Activated T-cell treated with anti-CD3 and anti-CD28 coated beads for 24 hours (primary cell): ENCODE measurements around the gene ELOVL5.
"Not testable (repeated sequence)": the region's sequence is repeated elsewhere in the genome, so short reads cannot be mapped to it uniquely, and the experiment has no call there.

Source experiments
- DNase-seq: peaks from one replicate; pipeline ENCODE4 v3.0.0-alpha.2; 2020; ENCODE audit warnings: low read depth

The ELOVL5 gene

DNA sequence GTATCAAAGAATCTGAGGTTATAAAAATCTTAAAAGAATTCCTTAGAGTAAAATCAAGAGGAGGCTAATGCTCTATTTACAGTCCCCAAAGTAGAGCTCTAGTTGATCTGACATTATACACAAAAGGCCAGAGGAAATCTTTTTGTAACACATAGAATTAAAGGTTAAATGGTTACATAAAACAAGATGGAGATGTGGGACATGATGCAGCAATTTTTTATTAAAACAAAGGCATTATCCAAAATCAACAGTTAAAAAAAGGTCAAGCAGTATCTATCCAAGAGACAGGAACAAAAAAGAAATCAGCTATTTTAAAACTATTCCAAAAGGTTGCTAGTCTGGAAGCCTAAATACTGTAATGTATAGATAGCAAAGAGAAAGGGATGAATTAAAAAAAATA is 20.4 kb downstream of the ELOVL5 start:
- no peak for DNase-seq

DNA sequence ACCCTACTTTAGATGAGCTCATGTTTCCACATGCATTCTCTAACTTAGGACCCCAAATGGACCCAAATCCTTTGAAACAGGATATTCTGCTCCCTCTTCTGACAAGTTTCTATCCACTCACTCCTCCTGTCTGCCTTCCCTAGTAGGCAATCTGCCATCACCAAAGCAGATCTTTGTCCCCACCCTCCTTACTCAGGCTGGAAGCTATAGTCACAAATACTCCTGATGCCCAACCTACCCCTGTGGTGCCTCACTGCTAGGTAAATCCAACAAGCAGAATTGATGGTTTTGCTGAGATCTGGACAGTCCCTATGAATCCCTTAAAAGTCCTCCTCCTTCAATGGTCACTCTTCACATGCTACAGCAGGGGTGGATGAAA is 21.7 kb downstream of the ELOVL5 start:
- no peak for DNase-seq

GRCh38 chr6:53326372-53327016 is 22.3 kb downstream of the ELOVL5 start:
- DNase-seq, result no peak

DNA sequence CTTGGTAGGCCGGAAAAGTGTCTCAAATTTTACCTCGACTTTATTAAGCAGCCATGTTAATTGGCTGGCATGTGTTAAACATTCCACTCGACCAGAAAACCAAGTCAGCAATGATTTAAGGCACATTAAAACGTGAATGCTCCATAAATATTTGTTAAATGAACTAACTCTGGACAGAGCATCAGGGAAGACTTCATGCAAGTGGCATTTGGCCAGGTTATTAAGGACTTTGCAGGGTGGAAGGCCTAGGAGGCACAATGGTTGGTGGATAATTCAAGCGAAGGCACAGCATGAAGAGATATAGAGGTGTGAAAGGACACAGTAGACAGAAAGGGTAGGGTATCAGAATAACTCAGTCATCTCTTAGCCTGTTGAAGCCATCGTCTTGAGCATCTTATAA is 23.0 kb downstream of the ELOVL5 start:
- DNase-seq, result no peak

GRCh38 chr6:53322188-53323029 is 26.3 kb downstream of the ELOVL5 start:
- DNase-seq, result no peak

DNA sequence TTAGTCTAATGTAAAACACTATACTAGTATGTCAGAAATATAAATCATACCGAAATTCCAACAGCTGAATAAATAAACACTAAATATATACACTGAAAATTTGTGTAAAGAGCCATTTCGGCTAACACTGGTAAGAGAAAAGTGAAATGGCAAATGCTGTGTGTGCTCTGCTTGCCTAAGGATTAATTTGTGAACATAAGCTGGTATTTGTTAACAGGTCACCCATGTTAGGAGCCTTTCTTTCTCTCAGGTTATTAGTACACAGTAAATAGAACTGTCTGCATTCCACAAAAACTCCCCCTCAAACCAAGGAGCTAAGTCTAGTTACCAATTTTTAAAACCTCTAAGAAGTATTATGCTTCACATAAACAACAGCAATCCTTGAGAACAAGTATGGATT is 27.0 kb downstream of the ELOVL5 start:
- DNase-seq, result no peak

DNA sequence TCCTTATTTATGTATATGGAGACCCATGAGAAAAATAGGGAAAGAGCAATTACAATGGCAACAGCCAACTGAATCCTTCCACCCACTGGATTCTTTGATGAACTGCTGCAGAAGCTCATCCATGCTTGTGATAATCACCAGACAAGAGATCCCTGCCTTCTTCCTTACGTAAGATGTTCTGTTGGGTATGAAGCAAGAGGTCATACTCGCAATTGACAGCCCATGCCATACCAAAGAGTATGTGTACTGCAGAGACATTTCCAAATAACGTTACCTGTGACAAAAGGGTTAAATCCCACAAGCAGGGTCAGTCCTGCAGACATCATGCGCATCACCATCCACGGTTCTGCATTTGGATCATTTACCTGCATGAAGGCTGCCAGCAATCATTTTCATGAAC is 27.8 kb downstream of the ELOVL5 start:
- no peak for DNase-seq

DNA sequence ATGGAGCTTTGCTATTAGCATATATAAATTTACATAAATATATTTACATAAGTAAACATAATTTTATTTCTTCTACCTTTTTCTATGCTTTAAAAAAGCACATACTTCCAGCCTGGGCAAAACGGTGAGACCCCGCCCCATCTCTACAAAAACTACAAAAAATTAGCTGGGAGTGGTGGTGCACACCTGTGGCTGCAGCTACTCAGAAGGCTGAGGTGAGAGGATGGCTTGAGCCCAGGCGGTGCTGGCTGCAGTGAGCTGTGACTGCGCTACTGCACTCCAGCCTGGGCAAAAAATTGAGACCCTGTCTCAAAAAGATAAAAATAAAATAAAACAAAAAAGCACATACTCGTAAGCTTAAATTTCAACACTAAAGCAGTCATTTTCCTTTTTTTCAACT is 30.3 kb downstream of the ELOVL5 start:
- no peak for DNase-seq

DNA sequence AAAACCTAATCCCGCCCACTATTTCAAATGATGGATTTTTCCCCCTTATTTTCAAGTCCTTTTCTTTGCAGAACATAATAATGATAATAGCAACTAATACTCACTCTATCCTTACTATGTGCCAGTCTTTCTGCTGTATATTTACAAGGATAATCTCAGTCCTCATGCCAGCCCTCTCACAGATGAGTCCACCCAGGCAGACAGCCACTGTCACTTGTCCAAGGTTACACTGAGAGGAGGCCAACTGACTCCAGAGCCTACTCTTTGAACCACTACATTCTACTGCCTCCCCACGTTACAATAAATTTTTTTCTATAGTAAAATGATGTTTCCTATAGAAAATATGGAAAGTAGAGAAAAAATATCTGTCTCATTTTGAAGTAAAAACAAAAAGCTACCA is 30.9 kb downstream of the ELOVL5 start:
- no peak for DNase-seq

DNA sequence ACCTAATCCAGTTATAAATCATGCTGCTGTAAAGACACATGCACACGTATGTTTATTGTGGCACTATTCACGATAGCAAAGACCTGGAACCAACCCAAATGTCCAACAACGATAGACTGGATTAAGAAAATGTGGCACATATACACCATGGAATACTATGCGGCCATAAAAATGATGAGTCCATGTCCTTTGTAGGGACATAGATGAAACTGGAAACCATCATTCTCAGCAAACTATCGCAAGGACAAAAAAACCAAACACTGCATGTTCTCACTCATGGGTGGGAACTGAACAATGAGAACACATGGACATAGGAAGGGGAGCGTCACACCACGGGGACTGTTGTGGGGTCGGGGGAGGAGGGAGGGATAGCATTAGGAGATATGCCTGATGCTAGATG is 31.5 kb downstream of the ELOVL5 start:
- not testable (repeated sequence) for DNase-seq

DNA sequence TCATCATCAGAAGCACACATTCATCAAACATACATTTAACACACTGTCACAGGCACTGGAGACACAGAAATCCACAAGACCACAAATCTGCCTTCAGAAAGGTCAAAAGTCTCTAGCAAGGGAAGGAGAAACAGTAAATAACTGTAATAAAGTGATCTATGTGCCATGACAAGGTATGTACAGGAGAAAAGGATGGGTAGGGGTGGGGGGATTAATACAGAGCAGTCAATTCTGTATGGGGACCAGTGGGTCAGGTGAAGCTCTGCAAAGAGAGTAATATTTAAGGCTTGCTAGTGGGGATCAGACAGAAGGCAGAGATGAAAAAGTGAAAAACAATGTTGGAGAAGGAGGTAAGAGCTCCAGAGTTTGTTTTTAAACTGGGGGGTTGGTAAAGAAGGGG is 32.6 kb downstream of the ELOVL5 start:
- DNase-seq, result no peak

GRCh38 chr6:53315086-53315724 is 33.5 kb downstream of the ELOVL5 start:
- DNase-seq, result no peak

DNA sequence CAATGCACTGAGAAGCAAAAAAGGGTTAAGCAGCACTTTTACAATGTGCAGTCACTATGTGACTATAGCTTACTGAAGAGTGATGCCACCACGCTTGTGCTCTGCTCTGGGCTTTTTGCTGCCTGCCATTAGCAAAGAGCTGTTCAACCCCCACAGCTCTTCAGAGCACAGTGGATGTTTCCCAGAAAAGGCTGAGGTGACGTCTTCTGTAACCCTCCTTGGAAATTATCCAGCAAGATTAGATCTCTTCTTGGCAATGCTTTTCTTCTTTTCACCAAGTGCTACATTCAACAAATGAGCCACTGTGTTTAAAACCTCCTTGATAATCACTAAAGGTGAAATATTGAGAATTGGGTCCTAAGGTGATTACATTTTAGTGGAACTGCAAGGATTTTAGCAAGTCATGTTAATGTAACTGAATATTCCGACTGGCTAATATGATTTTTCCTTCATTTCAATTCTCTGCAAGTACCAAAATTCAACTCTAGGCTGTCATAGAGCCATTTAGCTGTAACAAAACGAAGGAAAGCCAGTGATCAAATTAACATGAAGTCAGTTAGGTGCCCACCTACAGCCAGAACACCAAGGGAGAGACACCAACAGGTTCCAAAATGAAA is 34.9 kb downstream of the ELOVL5 start:
- DNase-seq, result no peak

- DNase-seq, result no peak
These were observed 36.4 kb downstream of the ELOVL5 start for GRCh38 chr6:53312355-53312754.

- no peak for DNase-seq
These were observed 37.2 kb downstream of the ELOVL5 start for GRCh38 chr6:53311586-53311935.

DNA sequence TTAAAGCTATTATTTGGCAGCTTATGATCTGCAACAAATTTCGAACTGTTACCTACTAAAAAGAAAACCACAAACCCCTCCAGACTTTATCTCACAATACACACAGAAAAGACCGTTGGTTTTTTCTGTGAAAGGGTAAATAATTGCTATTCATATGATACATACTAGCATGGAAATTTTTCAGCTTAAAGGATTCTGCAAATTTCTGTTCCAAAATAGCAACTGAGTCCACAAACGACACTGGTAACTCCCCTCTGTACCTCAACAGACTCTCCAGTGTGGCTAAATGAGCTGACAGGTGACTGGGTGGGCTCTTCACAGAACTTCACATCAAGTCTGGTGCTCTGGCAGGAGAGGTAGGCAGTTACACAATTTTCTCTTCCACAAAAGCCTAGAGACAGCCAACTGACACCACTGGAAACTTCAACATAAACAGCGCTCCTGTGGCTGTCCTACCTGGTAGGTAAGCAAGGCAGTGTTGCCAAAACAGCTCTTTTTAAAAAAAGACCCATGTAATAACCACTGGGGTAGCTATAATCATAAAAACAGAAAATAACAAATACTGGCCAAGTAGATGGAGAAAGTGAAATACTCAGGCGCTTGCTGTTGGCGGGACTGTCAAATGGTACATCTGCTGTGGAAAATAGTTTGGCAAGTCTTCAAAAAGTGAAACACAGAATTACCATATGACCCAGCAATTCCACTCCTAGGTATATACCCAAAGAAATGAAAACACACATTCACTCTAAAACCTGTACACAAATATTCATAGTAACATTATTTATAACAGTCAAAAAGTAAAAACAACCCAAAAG is 37.8 kb downstream of the ELOVL5 start:
- DNase-seq, result no peak

DNA sequence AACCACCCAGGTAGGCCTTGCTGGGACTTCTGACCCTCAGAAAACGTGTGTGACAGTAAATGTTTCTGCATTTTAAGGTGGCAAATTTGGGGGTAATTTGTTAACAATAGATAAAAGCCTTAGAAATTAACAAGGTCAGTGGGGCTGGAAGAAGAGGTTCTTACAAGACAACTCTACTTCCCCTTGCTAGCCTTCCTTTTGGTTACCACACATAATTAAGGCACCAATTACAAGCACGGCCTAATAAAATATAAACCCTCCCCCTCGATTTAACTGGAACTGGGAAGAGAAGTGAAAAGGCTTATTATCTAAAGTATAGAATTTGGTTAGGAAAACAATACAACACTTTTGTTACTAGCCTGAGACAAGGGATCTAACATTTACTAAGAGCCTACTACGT is 38.8 kb downstream of the ELOVL5 start:
- DNase-seq, result no peak

- DNase-seq, result no peak
These were observed 39.5 kb downstream of the ELOVL5 start for GRCh38 chr6:53309059-53309900.

DNA sequence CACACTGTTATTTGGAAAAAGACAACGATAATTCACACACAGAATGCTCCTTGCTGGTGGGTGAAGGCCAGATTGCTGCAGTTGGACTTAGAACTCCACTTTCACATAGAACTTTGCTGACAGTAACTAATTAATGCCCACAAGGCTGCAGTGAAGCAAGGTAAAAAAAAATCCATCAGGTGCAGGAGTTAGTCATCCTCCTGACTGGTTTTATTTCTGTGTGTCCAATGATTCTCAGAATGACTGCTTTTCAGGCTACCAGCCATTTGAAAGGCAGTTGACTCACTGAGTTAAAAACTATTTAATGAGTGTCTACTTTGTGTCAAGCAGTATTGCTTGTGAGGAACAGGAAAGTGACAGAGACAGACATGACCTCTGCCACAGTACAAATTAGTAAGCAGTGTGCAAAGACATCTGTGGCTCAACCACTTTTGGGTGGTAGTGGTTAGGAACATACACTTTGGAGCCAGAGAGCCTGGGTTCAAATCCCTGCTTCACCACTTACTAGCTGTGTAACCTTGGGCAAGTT is 41.9 kb downstream of the ELOVL5 start:
- DNase-seq, result peak; percentile 17

- DNase-seq, result not testable (repeated sequence)
These were observed 42.5 kb downstream of the ELOVL5 start for GRCh38 chr6:53306217-53306616.

DNA sequence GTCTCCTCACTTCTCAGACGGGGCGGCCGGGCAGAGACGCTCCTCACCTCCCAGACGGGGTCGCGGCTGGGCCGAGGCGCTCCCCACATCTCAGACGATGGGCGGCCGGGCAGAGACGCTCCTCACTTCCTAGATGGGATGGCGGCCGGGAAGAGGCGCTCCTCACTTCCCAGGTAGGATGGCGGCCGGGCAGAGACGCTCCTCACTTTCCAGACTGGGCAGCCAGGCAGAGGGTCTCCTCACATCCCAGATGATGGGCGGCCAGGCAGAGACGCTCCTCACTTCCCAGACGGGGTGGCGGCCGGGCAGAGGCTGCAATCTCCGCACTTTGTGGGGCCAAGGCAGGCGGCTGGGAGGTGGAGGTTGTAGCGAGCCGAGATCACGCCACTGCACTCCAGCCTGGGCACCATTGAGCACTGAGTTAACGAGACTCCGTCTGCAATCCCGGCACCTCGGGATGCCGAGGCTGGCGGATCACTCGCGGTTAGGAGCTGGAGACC is 43.2 kb downstream of the ELOVL5 start:
- DNase-seq, result not testable (repeated sequence)
